ENCODE data around the gene RREB1. TPM values are rescaled to one million over a fixed set of nuclear protein-coding genes. Genes with fewer than 3 reads are reported as not detected.

The RREB1 gene
- polyA plus RNA-seq (ENCODE audit: insufficient read length), result 18.1 TPM

DNA sequence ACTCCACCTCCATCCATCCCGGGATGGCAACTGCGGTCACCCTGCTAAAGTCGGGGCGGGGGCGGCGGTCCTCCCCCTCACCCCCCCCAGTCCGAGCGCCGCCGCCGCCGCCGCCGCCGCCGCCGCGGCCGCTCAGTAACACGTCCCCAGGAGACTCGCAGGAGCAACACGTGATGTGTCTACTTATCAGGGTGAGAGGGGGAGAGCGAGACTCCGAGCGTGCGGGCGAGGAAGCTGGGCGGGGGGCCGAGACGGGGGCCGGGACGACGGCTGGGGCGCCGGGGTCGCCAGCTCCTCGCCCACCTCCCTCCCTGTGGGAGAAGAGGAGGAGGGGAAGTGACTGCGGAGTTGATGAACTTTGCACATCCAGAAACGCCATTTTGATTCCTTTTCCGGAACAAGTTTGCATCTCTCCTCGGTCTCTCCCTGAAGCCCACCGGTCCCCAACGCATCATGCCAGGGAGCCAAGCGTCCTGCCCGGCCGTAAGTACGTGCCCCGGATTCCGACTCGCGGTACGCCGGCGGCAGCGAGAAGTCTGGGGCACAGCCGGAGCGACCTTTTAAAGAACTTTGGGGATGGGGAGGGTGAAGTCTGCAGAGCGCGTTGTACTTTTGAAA, at the start of gene RREB1:
Gene RREB1, plus strand, starts transcription at position 384 of the 618 bp plus-strand sequence. CDS start 73,951 bp downstream, outside the sequence.
- DNase-seq (ENCODE audit: low read depth), result no peak

DNA sequence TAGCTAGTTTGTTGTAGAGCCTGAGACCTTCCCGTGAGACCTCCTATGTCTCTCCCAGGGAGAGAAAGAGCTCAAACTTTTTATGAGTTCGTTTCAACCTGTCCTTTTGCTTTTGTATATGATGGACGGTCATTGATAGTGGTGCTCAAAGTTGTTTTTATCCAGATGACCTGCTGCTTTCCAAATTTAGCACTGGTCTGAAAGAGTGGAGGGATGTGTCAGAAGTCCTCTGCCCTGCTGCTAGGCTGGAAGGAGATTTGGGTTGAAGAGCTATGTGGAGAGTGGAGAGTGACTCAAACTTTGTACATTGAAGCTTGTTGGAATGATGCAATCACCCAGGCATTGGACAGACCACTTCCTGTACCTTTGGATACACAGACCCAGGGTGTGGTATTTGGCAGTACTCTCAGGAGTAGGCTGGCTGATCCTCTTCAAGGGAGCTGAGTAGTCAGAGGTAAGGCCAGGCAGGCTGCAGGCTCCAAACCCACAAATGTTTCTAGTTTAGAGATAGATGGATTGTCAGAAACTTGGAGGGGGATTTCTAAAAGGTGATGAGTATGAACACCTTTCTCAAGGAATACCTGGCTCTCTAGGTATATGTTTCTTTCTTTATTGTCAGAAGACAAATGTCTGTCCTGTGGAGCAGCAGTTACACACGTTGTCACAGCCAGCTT, 49.4 kb upstream of the RREB1 start:
- DNase-seq (ENCODE audit: low read depth), result no peak

- no peak for DNase-seq (ENCODE audit: low read depth)
These were observed 46.8 kb upstream of the RREB1 start for GRCh38 chr6:7060769-7061516.

GRCh38 chr6:7062451-7063162, 45.2 kb upstream of the RREB1 start:
- no peak for DNase-seq (ENCODE audit: low read depth)

DNA sequence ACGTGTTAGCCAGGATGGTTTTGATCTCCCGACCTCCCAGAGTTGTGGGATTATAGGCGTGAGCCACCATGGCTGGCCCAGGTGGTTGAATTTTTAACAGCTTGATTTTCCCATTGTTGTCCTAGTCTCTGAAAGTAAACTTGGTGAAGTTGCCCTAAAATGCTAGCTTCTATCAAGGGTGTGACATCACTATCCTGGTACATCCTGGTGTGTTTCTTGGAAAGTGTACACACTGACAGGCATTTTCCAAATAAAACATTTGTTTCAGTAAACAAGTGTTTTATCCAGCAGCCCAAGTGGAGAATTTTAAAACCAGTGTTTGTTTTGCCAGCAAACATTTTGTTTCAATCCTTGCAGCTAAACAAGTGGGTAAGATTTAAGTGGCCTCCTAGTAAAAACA, 40.5 kb upstream of the RREB1 start:
- DNase-seq (ENCODE audit: low read depth), result no peak

- DNase-seq (ENCODE audit: low read depth), result no peak
These were observed 36.4 kb upstream of the RREB1 start for GRCh38 chr6:7071405-7071804.

DNA sequence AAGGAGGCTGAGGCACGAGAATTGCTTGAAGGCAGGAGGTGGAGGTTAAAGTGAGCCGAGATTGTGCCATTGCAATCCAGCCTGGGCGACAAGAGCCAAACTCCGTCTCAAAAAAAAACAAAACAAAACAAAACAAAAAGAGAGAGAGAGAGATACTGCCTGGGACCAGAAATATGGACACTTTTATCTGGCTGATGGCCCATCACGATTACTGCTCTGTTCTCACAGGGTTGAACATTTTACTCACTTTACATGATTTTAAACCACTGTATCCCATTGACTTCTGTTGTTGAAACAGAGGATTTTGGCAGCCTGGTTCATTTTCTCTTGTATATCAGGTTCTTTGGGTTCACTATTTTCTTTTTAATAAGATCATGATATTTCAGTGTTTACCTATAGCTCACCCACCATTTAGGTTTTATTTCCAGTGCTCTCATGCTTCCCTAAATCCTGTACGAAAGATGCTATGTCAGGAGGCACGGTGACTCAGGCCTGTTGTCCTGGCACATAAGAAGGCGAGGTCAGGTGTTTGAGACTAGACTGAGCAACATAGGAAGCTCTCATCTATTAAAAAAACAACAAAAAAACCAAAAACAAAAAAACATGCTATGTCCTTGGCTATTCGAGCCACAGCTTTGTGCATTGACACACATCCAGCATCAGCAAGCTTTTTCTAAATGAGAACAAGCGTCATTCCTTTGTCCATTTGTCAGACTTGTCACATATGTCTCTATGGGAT, 34.5 kb upstream of the RREB1 start:
- DNase-seq (ENCODE audit: low read depth), result no peak

GRCh38 chr6:7073821-7074525, 33.8 kb upstream of the RREB1 start:
- DNase-seq (ENCODE audit: low read depth), result no peak

DNA sequence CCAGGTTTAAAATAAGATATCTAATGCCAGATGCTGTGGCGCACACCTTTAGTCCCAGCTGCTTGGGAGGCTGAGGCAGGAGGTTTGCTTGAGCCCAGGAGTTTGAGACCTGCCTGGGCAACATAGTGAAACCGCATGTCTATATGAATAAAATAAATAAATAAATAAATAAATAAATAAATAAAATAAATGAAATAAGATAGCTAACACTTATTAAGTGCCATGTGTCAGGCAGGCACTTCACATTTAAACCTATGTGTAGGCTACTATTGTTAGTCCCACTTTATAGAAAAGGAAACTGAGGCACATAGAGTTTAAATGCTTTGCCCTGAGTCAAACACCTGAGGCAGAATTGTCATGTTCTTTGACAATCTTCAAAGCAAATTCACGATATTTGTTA, 32.9 kb upstream of the RREB1 start:
- DNase-seq (ENCODE audit: low read depth), result no peak

GRCh38 chr6:7075341-7076000, 32.3 kb upstream of the RREB1 start:
- DNase-seq (ENCODE audit: low read depth), result no peak

DNA sequence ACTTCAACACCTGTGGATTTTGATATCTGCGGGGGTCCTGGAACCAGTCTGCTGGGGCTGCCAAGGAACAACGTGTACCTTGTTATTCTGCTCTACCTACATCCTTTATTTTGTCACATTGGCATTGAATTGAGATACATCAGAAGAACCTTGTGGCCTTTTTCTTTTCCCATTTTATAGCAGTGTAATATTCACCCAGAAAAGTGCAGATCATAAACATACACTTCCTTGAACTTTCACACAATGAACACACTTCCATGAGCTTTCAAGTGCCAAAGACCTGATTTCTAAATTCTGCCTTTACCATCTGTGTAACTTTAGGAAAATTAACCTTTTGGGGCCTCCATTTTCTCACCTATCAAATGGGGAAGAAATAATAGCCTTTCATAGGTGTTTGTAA, 29.9 kb upstream of the RREB1 start:
- no peak for DNase-seq (ENCODE audit: low read depth)

DNA sequence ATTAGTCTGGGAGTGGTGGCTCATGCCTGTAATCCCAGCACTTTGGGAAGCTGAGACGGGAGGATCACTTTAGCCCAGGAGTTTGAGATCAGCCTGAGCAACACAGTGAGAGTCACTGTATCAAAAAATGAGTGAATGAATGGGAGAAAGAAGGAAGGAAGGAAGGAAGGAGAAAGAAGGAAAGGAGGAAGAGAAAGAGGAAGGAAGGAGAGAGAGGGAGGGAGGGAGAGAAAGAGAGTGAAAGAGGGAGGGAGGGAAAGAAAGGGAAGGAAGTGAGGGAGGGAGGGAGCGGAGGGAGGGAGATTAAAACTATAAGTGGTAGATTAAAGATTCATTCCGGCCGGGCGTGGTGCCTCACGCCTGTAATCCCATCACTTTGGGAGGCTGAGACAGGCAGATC, 28.9 kb upstream of the RREB1 start:
- DNase-seq (ENCODE audit: low read depth), result no peak

DNA sequence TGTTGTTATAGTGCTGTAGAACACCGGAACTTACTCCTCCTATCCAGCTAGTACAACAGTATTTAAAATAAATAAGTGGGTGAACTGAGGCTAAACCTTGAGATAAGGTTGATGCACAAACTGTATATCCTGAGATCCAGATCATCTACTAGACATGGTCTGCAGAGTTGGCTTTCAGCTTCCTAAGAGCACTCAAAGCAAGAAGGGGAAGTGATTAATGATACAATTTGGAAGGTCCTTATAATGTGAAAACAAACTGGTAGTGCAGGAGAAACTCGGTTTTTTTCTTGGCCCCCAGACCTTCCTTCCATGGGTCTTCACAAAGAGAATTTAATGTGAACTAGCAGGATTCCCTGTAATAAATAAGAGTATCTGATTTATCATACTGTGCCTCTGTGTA, 27.4 kb upstream of the RREB1 start:
- DNase-seq (ENCODE audit: low read depth), result no peak

DNA sequence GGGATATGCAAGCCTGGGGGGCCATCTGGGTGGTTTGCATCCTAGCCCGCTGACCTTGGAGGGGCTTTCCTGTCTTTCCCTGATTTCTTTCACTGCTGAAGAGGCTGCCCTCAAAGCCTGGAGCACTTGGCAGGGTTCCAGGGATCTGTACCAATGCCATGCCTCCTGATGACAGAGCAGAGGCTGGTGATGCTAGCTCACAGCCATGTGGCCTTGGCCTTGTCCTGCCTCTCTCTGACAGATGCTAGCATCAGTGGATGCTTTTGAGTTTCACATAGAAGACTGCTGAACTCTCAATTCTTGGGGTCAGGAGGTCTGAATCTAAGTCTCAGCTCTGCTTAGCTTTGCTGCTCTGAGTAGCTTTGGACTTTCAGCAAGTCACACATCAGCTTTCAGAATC, 21.9 kb upstream of the RREB1 start:
- no peak for DNase-seq (ENCODE audit: low read depth)

DNA sequence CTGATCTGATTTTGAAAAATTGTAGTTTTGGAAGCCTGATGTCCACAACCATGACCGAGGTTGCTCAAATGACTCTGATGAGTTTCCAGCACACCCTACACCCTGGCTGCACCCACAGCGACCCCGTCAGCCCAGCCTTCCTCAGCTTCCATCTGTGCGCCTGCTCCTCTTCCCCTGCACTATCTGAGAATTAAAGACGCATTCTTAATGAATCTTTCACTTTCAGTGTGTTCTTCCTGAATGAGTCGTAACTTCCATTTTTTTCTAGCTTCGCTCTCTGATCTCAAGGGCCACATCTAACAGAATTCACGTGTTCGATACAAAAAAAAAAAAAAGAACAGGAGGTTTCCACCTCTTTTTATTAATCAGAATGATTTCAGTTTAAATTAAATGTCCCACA, 21.3 kb upstream of the RREB1 start:
- no peak for DNase-seq (ENCODE audit: low read depth)

DNA sequence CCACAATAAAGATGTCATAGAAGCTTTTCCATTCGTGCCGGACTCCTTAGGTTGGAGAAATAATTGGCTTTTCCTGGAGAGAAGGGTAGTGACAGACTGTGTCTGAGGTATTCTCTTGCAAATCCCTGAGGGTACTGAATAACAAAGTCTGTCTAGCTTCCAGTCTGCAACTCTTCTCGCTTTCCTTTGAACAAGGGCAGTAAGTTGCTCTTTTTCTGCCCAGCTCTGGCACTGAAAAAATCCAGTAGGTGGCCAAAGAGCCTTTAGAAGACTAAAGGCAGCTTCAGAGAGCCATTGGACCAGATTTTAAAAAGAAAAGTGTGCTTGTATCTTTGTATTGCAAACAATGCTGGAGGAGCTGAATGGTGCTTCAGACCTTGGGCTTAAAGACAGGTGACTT, 20.7 kb upstream of the RREB1 start:
- no peak for DNase-seq (ENCODE audit: low read depth)

GRCh38 chr6:7087491-7087979, 20.2 kb upstream of the RREB1 start:
- DNase-seq (ENCODE audit: low read depth), result no peak

DNA sequence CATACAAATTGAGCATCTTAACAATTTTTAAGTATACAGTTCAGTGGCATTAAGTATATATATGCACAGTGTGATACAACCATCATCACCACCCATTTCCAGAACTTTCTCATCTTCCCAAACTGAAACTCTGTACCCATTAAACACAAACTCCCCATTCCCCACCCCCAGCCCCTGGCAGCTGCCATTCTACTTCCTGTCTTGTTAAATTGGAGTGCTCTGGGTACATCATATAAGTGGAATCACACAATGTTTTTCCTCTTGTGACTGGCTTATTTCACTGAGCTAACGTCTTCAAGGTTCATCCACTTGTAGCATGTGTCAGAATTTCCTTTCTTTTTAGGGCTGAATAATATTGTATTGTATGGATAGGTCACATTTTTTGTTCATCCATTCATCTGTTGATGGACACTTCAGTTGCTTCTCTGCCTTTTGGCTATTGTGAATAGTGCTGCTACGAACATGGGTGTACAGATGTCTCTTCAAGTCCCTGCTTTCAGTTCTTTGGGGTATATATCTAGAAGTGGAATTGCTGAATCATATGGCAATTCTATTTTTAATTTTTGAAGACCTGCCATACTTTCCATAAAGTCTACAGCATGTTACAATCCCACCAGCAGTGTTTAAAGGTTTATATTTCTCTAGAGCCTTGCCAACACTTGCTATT, 19.6 kb upstream of the RREB1 start:
- no peak for DNase-seq (ENCODE audit: low read depth)

DNA sequence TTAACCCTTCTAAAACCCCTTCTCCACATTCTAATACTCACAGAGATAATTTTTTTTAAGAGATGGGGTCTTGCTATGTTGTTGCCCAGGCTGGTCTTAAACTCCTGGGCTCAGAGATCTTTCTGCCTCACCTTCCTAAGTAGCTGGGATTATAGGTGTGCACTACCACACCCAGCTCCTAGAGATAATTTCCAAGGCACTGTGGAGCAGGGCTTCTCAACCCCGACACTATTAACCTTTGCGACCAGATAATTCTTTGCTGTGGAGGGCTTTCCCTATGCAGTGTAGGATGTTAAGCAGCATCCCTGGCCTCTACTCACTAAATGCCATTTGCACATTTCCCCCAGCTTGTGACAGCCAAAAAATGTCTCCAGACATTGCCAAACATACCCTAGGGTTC, 8.8 kb upstream of the RREB1 start:
- DNase-seq (ENCODE audit: low read depth), result no peak
